Endothelial cell of umbilical vein (primary cell): Measurements from ENCODE around the gene MDFI. TPM values are rescaled to one million over a fixed set of nuclear protein-coding genes. Genes with fewer than 3 reads are reported as not detected.

Experiments used
- BruUV-seq: library from RNA; stranded (reverse); fragments of 400-500 nt; replicated peaks from 2 replicates; lab custom pipeline; 2021; lab: Mats Ljungman, UMichigan
- CTCF ChIA-PET: fragments of 300-600, 350-600 bp; sonication (Branson Sonifier 250); formaldehyde crosslinking; loops from one replicate; lab custom pipeline; 2021; ENCODE audit warnings: antibody characterized with exemption, inconsistent platforms; lab: Charles Lee
- POLR2A ChIA-PET: fragments of 300-600, 350-600 bp; sonication (Branson Sonifier 250); formaldehyde crosslinking; loops from one replicate; lab custom pipeline; 2021; ENCODE audit warnings: antibody characterized with exemption, inconsistent platforms; lab: Charles Lee
- DNase-seq: peaks from one replicate; pipeline ENCODE4 v3.0.0-alpha.2; 2011; ENCODE audit warnings: low read depth, low spot score
- FAIRE-seq: peaks from 2 replicates; lab custom pipeline; 2011; peaks lifted over from hg19 to GRCh38; lab: Jason Lieb, UNC
- H2AFZ ChIP-seq: 2 replicates; pipeline ENCODE4 v1.6.0; 2012; ENCODE audit warnings: low read depth, low read length, control low read depth, inconsistent platforms
- H3K27ac ChIP-seq: 2 replicates; pipeline ENCODE4 v1.5.1; 2011; ENCODE audit warnings: low read depth, mild to moderate bottlenecking, control low read depth, low read length, moderate library complexity; ENCODE audit not compliant: insufficient read depth
- H3K27me3 ChIP-seq, 2 experiments: 2 replicates each; pipeline versions ENCODE4 v1.6.0 to v1.6.1; 2011; ENCODE audit warnings: low read length in 2 of 2, mixed read lengths in 1 of 2; ENCODE audit not compliant: control insufficient read depth in 2 of 2, insufficient read depth in 2 of 2
- H3K36me3 ChIP-seq, 2 experiments: 2 replicates in 1 of 2; 3 replicates in 1 of 2; pipeline ENCODE4 v1.5.1; 2011; ENCODE audit warnings: low read length in 2 of 2, mild to moderate bottlenecking in 1 of 2, moderate library complexity in 1 of 2; ENCODE audit not compliant: control insufficient read depth in 2 of 2, insufficient read depth in 2 of 2; ENCODE audit errors: extremely low read depth in 1 of 2
- H3K4me1 ChIP-seq: 3 replicates; pipeline ENCODE4 v1.5.1; 2011; ENCODE audit warnings: mild to moderate bottlenecking, low read length; ENCODE audit not compliant: control insufficient read depth, insufficient read depth; ENCODE audit errors: extremely low read depth
- H3K4me2 ChIP-seq: 2 replicates; pipeline ENCODE4 v1.6.1; 2011; ENCODE audit warnings: low read length, control low read depth, mixed read lengths; ENCODE audit not compliant: insufficient read depth
- H3K4me3 ChIP-seq, 3 experiments: fragments of 200-600 bp in 1 of 3; sonication (generic), shearing (Covaris generic) in 1 of 3; replicated peaks in 1 of 3; 2 replicates each; pipeline ENCODE4 v1.5.1; 2011 to 2016; ENCODE audit warnings: control low read depth in 3 of 3, low read length in 3 of 3, mild to moderate bottlenecking in 2 of 3, inconsistent platforms in 1 of 3, low read depth in 1 of 3, moderate library complexity in 1 of 3; ENCODE audit not compliant: insufficient read depth in 1 of 3
- H3K79me2 ChIP-seq: 2 replicates; pipeline ENCODE4 v1.6.0; 2012; ENCODE audit warnings: low read length, inconsistent platforms; ENCODE audit not compliant: control insufficient read depth, insufficient read depth
- H3K9ac ChIP-seq: replicated peaks from 2 replicates; pipeline ENCODE3; 2011; ENCODE audit warnings: low read length, control low read depth; ENCODE audit not compliant: insufficient read depth; ENCODE audit errors: extremely low read depth
- H3K9me1 ChIP-seq: replicated peaks from 3 replicates; pipeline ENCODE4 v1.6.0; 2011; ENCODE audit warnings: mild to moderate bottlenecking, low read length; ENCODE audit not compliant: control insufficient read depth, insufficient read depth; ENCODE audit errors: extremely low read depth
- H3K9me3 ChIP-seq: replicated peaks from 2 replicates; pipeline ENCODE4 v1.5.1; 2012; ENCODE audit warnings: low read length, inconsistent platforms; ENCODE audit not compliant: control insufficient read depth, insufficient read depth
- H4K20me1 ChIP-seq: replicated peaks from 2 replicates; pipeline ENCODE3; 2011; ENCODE audit warnings: mild to moderate bottlenecking, low read length; ENCODE audit not compliant: control insufficient read depth, insufficient read depth; ENCODE audit errors: extremely low read depth
- EZH2 ChIP-seq: IDR thresholded peaks from 2 replicates; pipeline ENCODE4 v1.6.1; 2012; ENCODE audit warnings: borderline replicate concordance, low read depth, mild to moderate bottlenecking, moderate library complexity, low read length, inconsistent platforms; ENCODE audit not compliant: severe bottlenecking
- FOS ChIP-seq: IDR thresholded peaks from 2 replicates; pipeline ENCODE4 v1.6.1; 2011; ENCODE audit warnings: mild to moderate bottlenecking, low read length, moderate library complexity, borderline replicate concordance; ENCODE audit not compliant: insufficient read depth
- GATA2 ChIP-seq: IDR thresholded peaks from 2 replicates; pipeline ENCODE4 v1.7.0; 2011; ENCODE audit warnings: low read depth, mild to moderate bottlenecking, moderate library complexity, mixed read lengths, low read length; ENCODE audit not compliant: insufficient read length, insufficient read depth
- JUN ChIP-seq: IDR thresholded peaks from 2 replicates; pipeline ENCODE4 v1.6.1; 2011; ENCODE audit warnings: borderline replicate concordance, low read depth; ENCODE audit not compliant: insufficient read length, insufficient read depth
- MYC ChIP-seq: IDR thresholded peaks from one replicate; pipeline ENCODE4 v1.6.1; 2011; ENCODE audit warnings: mild to moderate bottlenecking, low read depth, low read length
- POLR2A ChIP-seq: IDR thresholded peaks from 2 replicates; pipeline ENCODE4 v1.6.1; 2012; ENCODE audit warnings: low read depth, mild to moderate bottlenecking, control low read depth, low read length
- POLR2AphosphoS5 ChIP-seq: IDR thresholded peaks from 2 replicates; pipeline ENCODE4 v1.6.1; 2012; ENCODE audit warnings: low read depth, mild to moderate bottlenecking, control low read depth, low read length, moderate library complexity; ENCODE audit not compliant: insufficient read depth
- dilution Hi-C: fragments of 300-500 bp; cut with MboI; formaldehyde crosslinking; loops from one replicate; pipeline ENCODE4 v1.15.0; 2019; ENCODE audit warnings: low sequenced_read_pairs; ENCODE audit not compliant: extremely low pct_ligation_motif_present
- intact Hi-C: fragments of 100-400 bp; cut with micrococcal nuclease; formaldehyde crosslinking; loops from one replicate; pipeline ENCODE4 v1.10.0; 2022
- polyA plus RNA-seq, 4 experiments: library from polyadenylated mRNA; depleted of rRNA in 3 of 4; stranded (reverse) in 3 of 4; unstranded in 1 of 4; fragments of >200 nt; gene quantifications; 2 replicates each; pipeline versions ENCODE4 v1.2.1 to v1.2.3, GENCODE V29; 2011 to 2012; ENCODE audit warnings: missing spikeins in 1 of 4
- total RNA-seq: library from RNA; stranded (reverse); gene quantifications from 2 replicates; pipeline ENCODE4 v1.2.3, GENCODE V29; 2021
- TF ChIP-seq, protein P1 (sequence below): IDR thresholded peaks from 2 replicates; pipeline ENCODE4 v1.6.1; 2011; ENCODE audit not compliant: insufficient read depth, insufficient read length
- TF ChIP-seq, protein P2 (sequence below), 2 donors: IDR thresholded peaks; 1 replicate in 1 of 2; 2 replicates in 1 of 2; pipeline ENCODE4 v1.5.1; 2011; ENCODE audit warnings: low read length in 2 of 2, mild to moderate bottlenecking in 2 of 2, moderate library complexity in 2 of 2, control low read depth in 1 of 2, inconsistent platforms in 1 of 2, low read depth in 1 of 2; ENCODE audit not compliant: insufficient read depth in 1 of 2; ENCODE audit errors: extremely low read depth in 1 of 2

Gene MDFI
- total and polyA plus RNA-seq, 2 donors (not counting 3 experiments of a cell fraction or from before 2014, with no cell fraction given): 32.4 to 74.1 TPM

DNA sequence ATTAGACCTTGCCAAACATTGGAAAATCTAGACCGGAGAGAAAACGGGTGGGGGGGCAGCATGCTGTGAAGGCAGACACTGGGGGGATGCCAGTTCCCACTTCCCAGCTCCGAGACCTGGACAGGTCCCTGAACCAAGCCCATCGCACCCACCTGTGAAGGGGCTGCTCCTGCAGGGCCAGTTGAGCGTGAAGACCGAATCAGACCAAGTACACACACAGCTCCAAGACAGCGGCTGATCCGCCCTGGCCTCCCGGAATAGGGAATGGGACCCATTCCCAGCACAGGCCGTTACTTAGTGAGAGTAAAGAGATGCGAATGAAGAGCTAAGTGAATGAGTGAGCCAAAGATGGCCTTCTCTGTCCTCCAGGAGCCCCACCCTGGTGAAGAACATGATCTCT lies 41.5 kb upstream of the MDFI start:
- intact Hi-C loops (no loop called here), dilution Hi-C loops (no loop called here)
- POLR2A ChIA-PET: no interaction called here
- Histone ChIP-seq H3K4me2 (no peak overlapping the region), H3K4me1 (no peaks in the 10 kb centered on the region), H3K9me3 (no peaks in the 10 kb centered on the region), H3K4me3 (no peak overlapping the region), H3K9ac (no peak overlapping the region), H3K36me3 (peaks cover 0 to 8% of the 10 kb centered on the region in 2 experiments), H4K20me1 (no peaks in the 10 kb centered on the region), H3K27me3 (no peaks in the 10 kb centered on the region), H3K27ac (no peak overlapping the region), H3K79me2 (no peaks in the 10 kb centered on the region), H3K9me1 (no peaks in the 10 kb centered on the region), H2AFZ (no peak overlapping the region)
- CTCF ChIA-PET: interaction anchor here (0.9 to 7.9 kb wide), 4 partner anchors 84 to 173 kb away, joined by 3 to 84 read pairs (median 8); no protein-coding TSS in a partner anchor
- TF ChIP-seq, protein P1, sequence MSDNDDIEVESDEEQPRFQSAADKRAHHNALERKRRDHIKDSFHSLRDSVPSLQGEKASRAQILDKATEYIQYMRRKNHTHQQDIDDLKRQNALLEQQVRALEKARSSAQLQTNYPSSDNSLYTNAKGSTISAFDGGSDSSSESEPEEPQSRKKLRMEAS: no peak
- TF ChIP-seq EZH2 (no peak), MYC (no peak), FOS (no peak), POLR2AphosphoS5 (no peak), GATA2 (no peak), JUN (no peak), POLR2A (no peak)
- TF ChIP-seq, protein P2, sequence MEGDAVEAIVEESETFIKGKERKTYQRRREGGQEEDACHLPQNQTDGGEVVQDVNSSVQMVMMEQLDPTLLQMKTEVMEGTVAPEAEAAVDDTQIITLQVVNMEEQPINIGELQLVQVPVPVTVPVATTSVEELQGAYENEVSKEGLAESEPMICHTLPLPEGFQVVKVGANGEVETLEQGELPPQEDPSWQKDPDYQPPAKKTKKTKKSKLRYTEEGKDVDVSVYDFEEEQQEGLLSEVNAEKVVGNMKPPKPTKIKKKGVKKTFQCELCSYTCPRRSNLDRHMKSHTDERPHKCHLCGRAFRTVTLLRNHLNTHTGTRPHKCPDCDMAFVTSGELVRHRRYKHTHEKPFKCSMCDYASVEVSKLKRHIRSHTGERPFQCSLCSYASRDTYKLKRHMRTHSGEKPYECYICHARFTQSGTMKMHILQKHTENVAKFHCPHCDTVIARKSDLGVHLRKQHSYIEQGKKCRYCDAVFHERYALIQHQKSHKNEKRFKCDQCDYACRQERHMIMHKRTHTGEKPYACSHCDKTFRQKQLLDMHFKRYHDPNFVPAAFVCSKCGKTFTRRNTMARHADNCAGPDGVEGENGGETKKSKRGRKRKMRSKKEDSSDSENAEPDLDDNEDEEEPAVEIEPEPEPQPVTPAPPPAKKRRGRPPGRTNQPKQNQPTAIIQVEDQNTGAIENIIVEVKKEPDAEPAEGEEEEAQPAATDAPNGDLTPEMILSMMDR (IDR thresholded peaks at IDR 0.05; ENCODE audit: extremely low read depth in 1 of 2, insufficient read depth in 1 of 2, low read depth in 1 of 2, low read length in 2 of 2): no peak
- BruUV-seq: no TSS peak
- no peak for FAIRE-seq
- no peak for DNase-seq
